22Rv1 (cell line): ENCODE measurements around the gene MT1B.

ENCODE experiments used
- CTCF ChIP-seq: fragments of 450-650 bp; IDR thresholded peaks from 2 replicates; pipeline ENCODE4 v1.5.1; 2017; ENCODE audit warnings: mild to moderate bottlenecking
- ZFX ChIP-seq: fragments of 450-650 bp; IDR thresholded peaks from 2 replicates; pipeline ENCODE4 v1.6.1; 2017; ENCODE audit warnings: antibody characterized with exemption, borderline replicate concordance

GRCh38 chr16:56697456-56698155, 45.9 kb downstream of the MT1B start:
- TF ChIP-seq CTCF: no peak
- TF ChIP-seq ZFX: no peak
